NB4 (cell line): Measurements from ENCODE around the gene RPL13.

Source experiments
- POLR2A ChIP-seq: IDR thresholded peaks from 2 replicates; pipeline ENCODE4 v1.6.1; 2011; ENCODE audit warnings: mild to moderate bottlenecking; ENCODE audit not compliant: insufficient read length; ENCODE audit errors: extremely low read depth
- TF ChIP-seq, protein P1 (sequence below): IDR thresholded peaks from one replicate; pipeline ENCODE4 v1.5.1; 2012; ENCODE audit warnings: low read depth, low read length

DNA sequence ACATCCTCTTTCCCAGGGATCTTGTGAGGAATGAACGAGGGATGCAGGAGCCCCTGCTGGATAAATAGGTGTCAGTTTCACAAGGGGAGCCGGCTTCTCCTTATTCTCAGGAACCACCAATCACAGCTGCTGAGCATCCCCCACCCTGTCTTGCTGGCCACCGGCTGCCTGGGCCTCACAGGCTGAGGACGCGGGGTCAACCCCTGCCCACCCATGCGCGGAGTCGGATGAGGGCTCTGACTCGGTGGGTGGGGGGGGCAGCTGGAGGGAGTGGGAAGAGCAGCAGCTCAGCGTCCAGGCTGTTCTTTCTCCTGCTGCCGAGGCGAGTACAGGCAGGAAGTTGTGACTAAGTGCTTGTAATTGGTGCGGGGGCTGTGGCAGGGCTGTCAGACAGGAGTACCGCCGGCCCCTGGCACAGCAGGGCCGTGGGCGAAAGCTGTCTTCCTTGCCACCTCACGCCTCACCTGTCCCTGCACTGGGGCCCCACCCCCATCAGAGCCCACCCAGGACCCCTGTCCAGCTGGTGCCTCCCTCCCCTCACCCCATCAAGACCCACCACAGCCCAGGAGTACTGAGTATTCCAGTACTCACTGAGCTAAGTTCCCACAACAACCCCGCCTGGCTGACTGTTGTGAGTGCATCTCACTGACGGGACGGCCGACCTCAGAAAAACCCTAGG lies 41.9 kb downstream of the RPL13 start:
- TF ChIP-seq POLR2A = no peak
- TF ChIP-seq, protein P1, sequence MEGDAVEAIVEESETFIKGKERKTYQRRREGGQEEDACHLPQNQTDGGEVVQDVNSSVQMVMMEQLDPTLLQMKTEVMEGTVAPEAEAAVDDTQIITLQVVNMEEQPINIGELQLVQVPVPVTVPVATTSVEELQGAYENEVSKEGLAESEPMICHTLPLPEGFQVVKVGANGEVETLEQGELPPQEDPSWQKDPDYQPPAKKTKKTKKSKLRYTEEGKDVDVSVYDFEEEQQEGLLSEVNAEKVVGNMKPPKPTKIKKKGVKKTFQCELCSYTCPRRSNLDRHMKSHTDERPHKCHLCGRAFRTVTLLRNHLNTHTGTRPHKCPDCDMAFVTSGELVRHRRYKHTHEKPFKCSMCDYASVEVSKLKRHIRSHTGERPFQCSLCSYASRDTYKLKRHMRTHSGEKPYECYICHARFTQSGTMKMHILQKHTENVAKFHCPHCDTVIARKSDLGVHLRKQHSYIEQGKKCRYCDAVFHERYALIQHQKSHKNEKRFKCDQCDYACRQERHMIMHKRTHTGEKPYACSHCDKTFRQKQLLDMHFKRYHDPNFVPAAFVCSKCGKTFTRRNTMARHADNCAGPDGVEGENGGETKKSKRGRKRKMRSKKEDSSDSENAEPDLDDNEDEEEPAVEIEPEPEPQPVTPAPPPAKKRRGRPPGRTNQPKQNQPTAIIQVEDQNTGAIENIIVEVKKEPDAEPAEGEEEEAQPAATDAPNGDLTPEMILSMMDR = no peak
